Measurements from ENCODE around the gene PATJ. TPM values are rescaled to one million over a fixed set of nuclear protein-coding genes. Genes with fewer than 3 reads are reported as not detected.

Gene PATJ
- total and polyA plus RNA-seq, 2 experiments from 2014 or later: 35.3 to 68.4 TPM

DNA sequence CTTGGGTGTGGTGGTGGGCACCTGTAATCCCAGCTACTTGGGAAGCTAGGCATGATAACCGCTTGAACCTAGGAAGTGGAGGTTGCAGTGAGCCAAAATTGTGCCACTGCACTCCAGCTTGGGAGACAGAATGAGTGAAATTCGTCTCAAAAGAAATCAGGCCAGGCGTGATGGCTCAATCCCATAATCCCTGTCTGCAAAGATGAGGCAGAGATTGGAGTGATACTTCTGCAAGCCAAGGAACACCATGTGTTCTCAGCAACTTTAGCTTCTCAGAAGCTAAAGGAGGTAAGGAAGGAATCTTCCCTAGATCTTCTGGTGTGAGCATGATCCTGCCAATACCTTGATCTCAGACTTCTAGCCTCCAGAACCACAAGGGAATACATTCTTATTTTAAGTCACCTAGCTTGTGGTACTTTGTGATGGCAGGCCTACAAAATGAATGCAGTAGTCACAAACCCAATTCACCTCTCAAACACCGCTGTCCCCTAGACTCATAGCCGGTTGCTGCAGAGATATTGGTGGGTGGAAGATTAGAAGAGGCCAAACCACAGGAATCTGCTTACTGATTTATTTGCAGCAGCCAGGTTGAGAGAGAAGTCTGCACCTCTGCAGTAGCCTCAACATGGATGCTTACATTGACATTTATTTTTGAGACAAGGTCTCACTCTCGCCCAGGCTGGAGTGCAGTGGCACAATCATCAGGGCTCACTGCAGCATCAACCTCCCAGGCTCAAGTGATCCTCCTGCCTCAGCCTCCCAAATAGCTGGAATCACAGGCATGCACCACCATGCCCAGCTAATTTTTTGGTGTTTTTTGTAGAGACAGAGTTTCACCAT lies 471.0 kb downstream of the PATJ start (continued):
- no peak for TF ChIP-seq EZH2 (IDR thresholded peaks at IDR 0.05; ENCODE audit: low read depth, unreplicated experiment)
- TF ChIP-seq POLR2AphosphoS5 (IDR thresholded peaks at IDR 0.05; ENCODE audit: low read depth): peak; percentile 79
- no peak for TF ChIP-seq ETS1 (IDR thresholded peaks at IDR 0.05)
- no peak for TF ChIP-seq CREB1 (CRISPR knock-in tag; IDR thresholded peaks at IDR 0.05; ENCODE audit: low read depth)
- TF ChIP-seq NANOG (IDR thresholded peaks at IDR 0.05; ENCODE audit: borderline replicate concordance): peak; percentile 19; the same call in 1 of the 2 replicates
- TF ChIP-seq ZNF331 (CRISPR knock-in tag; IDR thresholded peaks at IDR 0.05; ENCODE audit: low read depth): no peak

- Mint-ChIP-seq H3K9me3 (peaks cover 10% of the 10 kb centered on the region; the same call in 2 of the 3 replicates), H3K27me3 (ENCODE audit: insufficient read depth, low read depth, poor library complexity) (peaks cover 12% of the 10 kb centered on the region), H3K36me3 (ENCODE audit: low read depth) (peaks cover 70% of the 10 kb centered on the region), H3K4me3 (no peak overlapping the region), H3K27ac (no peak overlapping the region), H3K4me1 (no peaks in the 10 kb centered on the region)
- H3K4me2 ChIP-seq: no peak overlapping the region
- no peaks in the 10 kb centered on the region for H3K4me1 ChIP-seq (ENCODE audit: insufficient read depth)
- no peak for TF ChIP-seq POLR2AphosphoS5 (IDR thresholded peaks at IDR 0.05; ENCODE audit: low read depth)
- no peak for TF ChIP-seq REST (IDR thresholded peaks at IDR 0.05; ENCODE audit: unreplicated experiment)
- TF ChIP-seq ZNF331 (CRISPR knock-in tag; IDR thresholded peaks at IDR 0.05; ENCODE audit: low read depth): no peak
- no peak for TF ChIP-seq JUNB (IDR thresholded peaks at IDR 0.05; ENCODE audit: unreplicated experiment)
- no peak for TF ChIP-seq STAT1 (IDR thresholded peaks at IDR 0.05; ENCODE audit: unreplicated experiment)
- no peak for TF ChIP-seq EZH2phosphoT487 (IDR thresholded peaks at IDR 0.05; ENCODE audit: unreplicated experiment)
- no peak for TF ChIP-seq ZNF114 (CRISPR knock-in tag; IDR thresholded peaks at IDR 0.05)
- no peak for TF ChIP-seq ZNF462 (CRISPR knock-in tag; IDR thresholded peaks at IDR 0.05)
- no peaks in the 10 kb centered on the region for H3K9me2 ChIP-seq (ENCODE audit: insufficient read depth)
- no peak overlapping the region for H3K4me3 ChIP-seq
- H3K36me3 ChIP-seq (ENCODE audit: insufficient read depth): peaks cover 38% of the 10 kb centered on the region
- no peak overlapping the region for H2AFZ ChIP-seq
- DNase-seq (ENCODE audit: low spot score) (no peak), ATAC-seq (no peak)
- H3K79me2 ChIP-seq (replicated peaks; ENCODE audit: insufficient read depth): peaks cover 31% of the 10 kb centered on the region
- H3K27me3 ChIP-seq (ENCODE audit: insufficient read depth): no peaks in the 10 kb centered on the region
- peaks cover 18% of the 10 kb centered on the region for H3F3A ChIP-seq (replicated peaks; ENCODE audit: low read depth)
- no peak overlapping the region for H3K27ac ChIP-seq (ENCODE audit: low read depth)
- peaks cover 12% of the 10 kb centered on the region for H4K20me1 ChIP-seq (replicated peaks; ENCODE audit: insufficient read depth)
Observed at GRCh38 chr1:62218604-62219003, 476.3 kb downstream of the PATJ start.
